HG03457 (cell line): Measurements from ENCODE around the gene POU6F2.

Experiments
- ATAC-seq: cut with Tn5 transposase; IDR thresholded peaks from one replicate; pipeline ENCODE4 v1.9.1; 2021; ENCODE audit warnings: moderate number of reproducible peaks; ENCODE audit not compliant: unreplicated experiment

Gene POU6F2

GRCh38 chr7:39069031-39069430 is 91.3 kb downstream of the POU6F2 start:
- ATAC-seq, result no peak

GRCh38 chr7:39069896-39070881 is 92.5 kb downstream of the POU6F2 start:
- no peak for ATAC-seq

- no peak for ATAC-seq
Observed at GRCh38 chr7:39071116-39071515, 93.4 kb downstream of the POU6F2 start.

- ATAC-seq, result no peak
Observed at GRCh38 chr7:39073432-39073831, 95.7 kb downstream of the POU6F2 start.

- no peak for ATAC-seq
Observed at GRCh38 chr7:39075210-39075609, 97.5 kb downstream of the POU6F2 start.

- ATAC-seq, result no peak
Observed at GRCh38 chr7:39083781-39084180, 106.1 kb downstream of the POU6F2 start.

- ATAC-seq, result no peak
Observed at GRCh38 chr7:39084349-39084748, 106.6 kb downstream of the POU6F2 start.

- ATAC-seq, result no peak
Observed at GRCh38 chr7:39085189-39085588, 107.5 kb downstream of the POU6F2 start.

GRCh38 chr7:39085590-39086049 is 107.9 kb downstream of the POU6F2 start:
- no peak for ATAC-seq

- ATAC-seq, result no peak
Observed at GRCh38 chr7:39086638-39087360, 109.1 kb downstream of the POU6F2 start.

GRCh38 chr7:39088730-39089593 is 111.3 kb downstream of the POU6F2 start:
- no peak for ATAC-seq

GRCh38 chr7:39091145-39091544 is 113.4 kb downstream of the POU6F2 start:
- no peak for ATAC-seq

- no peak for ATAC-seq
Observed at GRCh38 chr7:39091774-39092173, 114.1 kb downstream of the POU6F2 start.

GRCh38 chr7:39094731-39095130 is 117.0 kb downstream of the POU6F2 start:
- no peak for ATAC-seq

- ATAC-seq, result no peak
Observed at GRCh38 chr7:39095875-39096619, 118.3 kb downstream of the POU6F2 start.

GRCh38 chr7:39098506-39098905 is 120.8 kb downstream of the POU6F2 start:
- ATAC-seq, result no peak

GRCh38 chr7:39099146-39099545 is 121.4 kb downstream of the POU6F2 start:
- no peak for ATAC-seq

- no peak for ATAC-seq
Observed at GRCh38 chr7:39100270-39100669, 122.6 kb downstream of the POU6F2 start.

- ATAC-seq, result no peak
Observed at GRCh38 chr7:39102234-39102633, 124.5 kb downstream of the POU6F2 start.

GRCh38 chr7:39105720-39106119 is 128.0 kb downstream of the POU6F2 start:
- ATAC-seq, result no peak
